Neural progenitor cell (in vitro differentiated cells): Measurements from ENCODE around the gene TMBIM6.

Source experiments
- EZH2 ChIP-seq: fragments of 200-600 bp; sonication (generic); IDR thresholded peaks from 2 replicates; pipeline ENCODE4 v1.6.1; 2017; ENCODE audit warnings: antibody characterized with exemption, mild to moderate bottlenecking, moderate library complexity
- EZH2phosphoT487 ChIP-seq: fragments of 200-600 bp; sonication (generic); IDR thresholded peaks from 2 replicates; pipeline ENCODE4 v1.6.1; 2017; ENCODE audit warnings: antibody characterized with exemption
- TF ChIP-seq, protein P1 (sequence below): fragments of 200-600 bp; sonication (generic); IDR thresholded peaks from 2 replicates; pipeline ENCODE4 v1.5.1; 2017; ENCODE audit warnings: antibody characterized with exemption, mild to moderate bottlenecking

DNA sequence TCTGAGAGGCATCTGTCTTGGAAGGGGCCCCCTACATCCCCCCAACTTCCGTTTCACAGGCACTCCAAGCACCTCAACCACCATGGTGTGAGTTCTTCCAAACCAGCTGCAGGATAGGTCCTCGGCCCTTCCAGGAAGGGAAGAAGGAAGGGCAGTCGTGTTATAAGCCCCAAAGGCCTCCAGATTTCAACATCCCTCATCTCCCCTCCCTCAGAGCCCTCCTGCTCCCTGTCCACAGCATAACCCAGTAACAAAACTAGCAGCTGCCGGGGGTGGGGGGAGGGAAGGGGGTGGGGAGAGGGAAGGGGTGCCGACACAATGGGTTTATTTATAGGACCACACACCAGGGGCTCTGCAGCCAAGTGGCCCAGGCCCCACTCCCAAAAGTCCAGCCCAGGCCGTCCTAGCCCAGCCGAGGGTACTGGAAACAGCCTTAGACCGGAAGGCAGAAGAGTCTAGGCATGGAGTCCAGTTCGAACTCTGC, 68.6 kb downstream of the TMBIM6 start:
- TF ChIP-seq, protein P1, sequence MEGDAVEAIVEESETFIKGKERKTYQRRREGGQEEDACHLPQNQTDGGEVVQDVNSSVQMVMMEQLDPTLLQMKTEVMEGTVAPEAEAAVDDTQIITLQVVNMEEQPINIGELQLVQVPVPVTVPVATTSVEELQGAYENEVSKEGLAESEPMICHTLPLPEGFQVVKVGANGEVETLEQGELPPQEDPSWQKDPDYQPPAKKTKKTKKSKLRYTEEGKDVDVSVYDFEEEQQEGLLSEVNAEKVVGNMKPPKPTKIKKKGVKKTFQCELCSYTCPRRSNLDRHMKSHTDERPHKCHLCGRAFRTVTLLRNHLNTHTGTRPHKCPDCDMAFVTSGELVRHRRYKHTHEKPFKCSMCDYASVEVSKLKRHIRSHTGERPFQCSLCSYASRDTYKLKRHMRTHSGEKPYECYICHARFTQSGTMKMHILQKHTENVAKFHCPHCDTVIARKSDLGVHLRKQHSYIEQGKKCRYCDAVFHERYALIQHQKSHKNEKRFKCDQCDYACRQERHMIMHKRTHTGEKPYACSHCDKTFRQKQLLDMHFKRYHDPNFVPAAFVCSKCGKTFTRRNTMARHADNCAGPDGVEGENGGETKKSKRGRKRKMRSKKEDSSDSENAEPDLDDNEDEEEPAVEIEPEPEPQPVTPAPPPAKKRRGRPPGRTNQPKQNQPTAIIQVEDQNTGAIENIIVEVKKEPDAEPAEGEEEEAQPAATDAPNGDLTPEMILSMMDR, result no peak
- no peak for TF ChIP-seq EZH2
- no peak for TF ChIP-seq EZH2phosphoT487
